ENCODE measurements around the gene ZNF722.
"Not testable (repeated sequence)": the region's sequence is repeated elsewhere in the genome, so short reads cannot be mapped to it uniquely, and the experiment has no call there.

ZNF722 gene

GRCh38 chr7:63998549-63998948, at the start of gene ZNF722:
ZNF722 (plus strand) TSS chr7:63998849; CDS start chr7:63998962, 113 bp downstream.
- no peak for DNase-seq (ENCODE audit: low spot score)

GRCh38 chr7:63953181-63953580, 45.5 kb upstream of the ZNF722 start:
- no peak for DNase-seq (ENCODE audit: low spot score)

- no peak for DNase-seq (ENCODE audit: low spot score)
These were observed 30.0 kb upstream of the ZNF722 start for GRCh38 chr7:63968629-63969028.

- not testable (repeated sequence) for DNase-seq (ENCODE audit: low spot score)
These were observed 16.8 kb downstream of the ZNF722 start for GRCh38 chr7:64015496-64015895.

GRCh38 chr7:64035388-64035787, 36.7 kb downstream of the ZNF722 start:
- no peak for DNase-seq (ENCODE audit: low spot score)

- DNase-seq (ENCODE audit: low spot score), result no peak
These were observed 38.4 kb downstream of the ZNF722 start for GRCh38 chr7:64037095-64037494.

GRCh38 chr7:64045301-64046040, 46.8 kb downstream of the ZNF722 start, which contains the start of gene ZNF727:
ZNF727 (plus strand) TSS chr7:64045434; CDS start chr7:64045622, 188 bp downstream.
- no peak for DNase-seq (ENCODE audit: low spot score)

GRCh38 chr7:64046041-64046389, 47.4 kb downstream of the ZNF722 start:
- no peak for DNase-seq (ENCODE audit: low spot score)
